GM13976 (cell line): ENCODE results near the gene SOHLH1.
"Not testable (repeated sequence)": the region's sequence is repeated elsewhere in the genome, so short reads cannot be mapped to it uniquely, and the experiment has no call there.

Experiments used
- DNase-seq: peaks from one replicate; pipeline ENCODE4 v3.0.0; 2012; ENCODE audit warnings: low spot score
- in situ Hi-C: fragments of 300-500 bp; cut with MboI; formaldehyde crosslinking; loops from one replicate; pipeline ENCODE4 v1.12.0; 2022; ENCODE audit warnings: low sequenced_read_pairs, mixed read lengths, inconsistent platforms; ENCODE audit not compliant: unreplicated experiment
- TF ChIP-seq, protein P1 (sequence below): IDR thresholded peaks from 2 replicates; pipeline ENCODE4 v1.5.1; 2012; ENCODE audit warnings: borderline replicate concordance, mild to moderate bottlenecking; ENCODE audit not compliant: insufficient read depth; ENCODE audit errors: extremely low read depth, missing control alignments, control extremely low read depth

SOHLH1 gene

DNA sequence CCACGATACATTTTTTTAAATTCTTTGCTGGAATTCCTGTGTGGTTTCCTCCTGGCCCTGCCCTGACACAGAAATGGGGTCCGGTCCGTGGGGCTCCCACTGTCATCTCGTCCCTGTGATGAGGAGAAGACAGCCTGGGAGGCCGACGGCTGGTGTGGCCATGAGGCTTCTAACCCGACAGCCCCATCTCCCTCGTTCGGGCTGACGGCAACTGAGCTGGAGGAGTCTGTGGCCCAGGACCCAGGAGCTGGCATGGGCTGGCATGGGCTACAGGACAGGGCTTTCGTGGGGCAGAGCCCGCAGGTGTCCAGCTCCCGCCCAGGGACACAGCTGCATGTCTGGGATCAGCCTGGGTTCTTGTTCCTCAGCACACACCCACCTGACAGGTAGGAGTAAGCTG lies 22.4 kb downstream of the SOHLH1 start:
- no peak for DNase-seq
- in situ Hi-C loops: no loop called here
- TF ChIP-seq, protein P1, sequence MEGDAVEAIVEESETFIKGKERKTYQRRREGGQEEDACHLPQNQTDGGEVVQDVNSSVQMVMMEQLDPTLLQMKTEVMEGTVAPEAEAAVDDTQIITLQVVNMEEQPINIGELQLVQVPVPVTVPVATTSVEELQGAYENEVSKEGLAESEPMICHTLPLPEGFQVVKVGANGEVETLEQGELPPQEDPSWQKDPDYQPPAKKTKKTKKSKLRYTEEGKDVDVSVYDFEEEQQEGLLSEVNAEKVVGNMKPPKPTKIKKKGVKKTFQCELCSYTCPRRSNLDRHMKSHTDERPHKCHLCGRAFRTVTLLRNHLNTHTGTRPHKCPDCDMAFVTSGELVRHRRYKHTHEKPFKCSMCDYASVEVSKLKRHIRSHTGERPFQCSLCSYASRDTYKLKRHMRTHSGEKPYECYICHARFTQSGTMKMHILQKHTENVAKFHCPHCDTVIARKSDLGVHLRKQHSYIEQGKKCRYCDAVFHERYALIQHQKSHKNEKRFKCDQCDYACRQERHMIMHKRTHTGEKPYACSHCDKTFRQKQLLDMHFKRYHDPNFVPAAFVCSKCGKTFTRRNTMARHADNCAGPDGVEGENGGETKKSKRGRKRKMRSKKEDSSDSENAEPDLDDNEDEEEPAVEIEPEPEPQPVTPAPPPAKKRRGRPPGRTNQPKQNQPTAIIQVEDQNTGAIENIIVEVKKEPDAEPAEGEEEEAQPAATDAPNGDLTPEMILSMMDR: no peak

DNA sequence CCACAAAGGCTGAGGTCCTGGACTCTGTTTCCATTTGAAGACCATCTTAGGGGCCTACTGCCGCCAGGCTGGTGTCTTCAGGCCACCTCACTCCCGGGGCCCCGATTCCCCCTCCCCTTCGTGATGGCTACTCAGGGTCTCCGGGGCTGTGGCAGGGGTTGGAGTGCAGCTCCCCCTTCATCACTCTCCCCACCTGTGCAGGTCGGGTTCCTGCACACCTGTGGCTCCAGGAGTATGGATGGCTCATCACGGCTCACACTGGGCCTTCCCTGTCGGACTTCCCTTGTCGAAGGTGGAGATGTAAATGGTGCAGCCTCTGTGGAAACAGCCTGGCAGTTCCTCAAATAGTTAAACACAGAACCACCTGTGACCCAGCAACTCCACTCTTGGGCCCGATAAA lies 24.3 kb downstream of the SOHLH1 start:
- TF ChIP-seq, protein P1: no peak
- no peak for DNase-seq
- in situ Hi-C loops: no loop called here

DNA sequence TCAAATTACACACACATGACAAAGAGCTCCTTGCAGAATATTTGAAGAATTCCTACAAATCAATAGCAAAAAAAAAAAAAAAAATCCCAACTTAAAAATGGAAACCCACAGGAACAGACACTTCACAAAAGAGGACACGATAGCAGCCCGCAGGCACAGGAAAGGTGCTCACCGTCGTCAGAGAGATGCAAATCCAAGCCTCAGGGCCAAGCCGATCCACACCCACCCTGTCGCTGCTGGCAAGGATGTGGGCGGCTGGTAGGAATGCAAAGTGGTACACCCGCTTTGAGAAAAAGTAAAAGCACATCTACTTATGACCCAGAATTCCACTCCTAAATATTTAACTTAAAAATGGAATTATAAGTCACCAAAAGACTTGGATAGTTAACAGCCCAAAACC lies 25.3 kb downstream of the SOHLH1 start:
- in situ Hi-C loops: no loop called here

DNA sequence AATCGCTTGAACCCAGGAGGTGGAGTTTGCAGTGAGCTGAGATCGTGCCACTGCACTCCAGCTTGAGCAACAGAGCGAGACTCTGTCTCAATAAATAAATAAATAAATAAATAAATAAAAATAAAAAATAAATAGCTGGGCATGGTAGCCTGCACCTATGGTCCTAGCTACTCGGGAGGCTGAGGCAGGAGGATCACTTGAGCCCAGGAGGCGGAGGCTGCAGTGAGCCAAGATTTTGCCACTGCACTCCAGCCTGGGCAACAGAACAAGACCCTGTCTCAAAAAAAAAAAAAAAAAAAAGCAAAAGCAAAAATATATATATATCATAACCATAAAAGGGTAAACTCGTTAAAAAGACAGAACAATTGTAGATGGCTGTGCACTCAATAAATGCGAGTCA lies 26.5 kb downstream of the SOHLH1 start:
- DNase-seq, in situ Hi-C loops: not testable (repeated sequence)

More for the DNA sequence above, 25.3 kb downstream of the SOHLH1 start:
- TF ChIP-seq, protein P1: no peak
- no peak for DNase-seq

DNA sequence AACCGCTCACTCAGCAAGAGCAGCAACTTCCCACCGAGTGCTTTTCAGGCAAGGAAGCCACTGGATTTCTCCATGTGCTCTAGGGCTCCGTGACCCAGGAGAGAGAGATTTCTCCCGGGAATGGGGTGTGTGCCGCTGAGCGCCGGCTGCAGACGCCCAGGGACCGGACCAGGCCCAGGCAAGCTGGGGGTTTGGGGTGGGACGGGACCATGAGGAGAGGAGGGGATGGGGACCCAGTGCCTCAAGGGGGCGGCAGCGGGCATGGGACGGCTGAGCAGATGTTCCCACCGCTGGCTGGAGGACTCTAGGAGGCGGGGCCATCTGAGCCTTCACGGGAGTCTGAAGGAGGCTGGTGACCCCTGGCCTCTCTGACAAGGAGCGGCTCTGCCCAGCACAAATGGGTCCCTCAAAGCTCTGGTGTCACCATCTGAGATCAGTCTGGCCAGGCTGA lies 27.7 kb downstream of the SOHLH1 start:
- no peak for DNase-seq
- TF ChIP-seq, protein P1: no peak
- in situ Hi-C loops: no loop called here

DNA sequence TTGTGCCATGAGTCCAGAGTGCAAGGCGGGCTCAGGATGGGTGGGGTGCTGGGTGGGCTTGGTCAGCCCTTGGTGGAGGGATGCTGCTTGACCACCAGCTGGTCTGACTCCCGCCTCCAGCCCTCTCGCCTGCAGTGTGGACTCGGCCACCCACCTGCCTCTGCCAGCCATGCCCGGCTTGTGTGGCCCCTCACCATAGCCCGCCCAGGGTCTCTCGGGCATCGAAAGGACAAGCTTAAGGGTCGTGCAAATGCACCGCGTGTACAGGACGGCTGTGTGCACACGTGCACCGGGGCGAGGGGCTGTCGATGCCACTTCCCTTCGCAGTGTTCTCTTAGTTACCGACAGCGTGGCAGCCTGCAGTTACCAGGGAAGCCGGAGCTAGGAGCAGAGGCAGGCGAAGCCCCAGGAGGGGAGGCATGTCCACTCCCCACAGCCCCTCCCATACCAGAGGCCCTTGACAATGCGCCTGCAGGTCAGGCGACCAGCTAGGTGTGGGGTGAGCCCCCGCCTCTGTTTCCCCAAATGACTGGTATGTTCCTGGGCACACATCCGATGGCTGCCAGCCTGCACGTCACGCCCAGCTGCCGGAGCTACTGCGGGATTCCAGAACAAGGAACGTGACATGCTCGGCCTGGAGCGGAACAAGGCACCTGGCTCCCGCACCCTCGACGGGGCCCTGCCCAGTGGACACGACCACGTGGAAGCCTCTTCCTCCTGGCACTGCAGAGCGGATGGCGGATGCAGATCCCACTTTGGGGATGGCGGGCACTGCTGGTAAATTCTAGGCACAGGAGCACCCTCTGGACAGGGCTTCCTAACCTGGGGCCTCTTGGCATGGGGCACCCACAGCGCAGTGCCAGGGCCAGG lies 28.3 kb downstream of the SOHLH1 start:
- in situ Hi-C loops: no loop called here
- DNase-seq: no peak
- TF ChIP-seq, protein P1: no peak

DNA sequence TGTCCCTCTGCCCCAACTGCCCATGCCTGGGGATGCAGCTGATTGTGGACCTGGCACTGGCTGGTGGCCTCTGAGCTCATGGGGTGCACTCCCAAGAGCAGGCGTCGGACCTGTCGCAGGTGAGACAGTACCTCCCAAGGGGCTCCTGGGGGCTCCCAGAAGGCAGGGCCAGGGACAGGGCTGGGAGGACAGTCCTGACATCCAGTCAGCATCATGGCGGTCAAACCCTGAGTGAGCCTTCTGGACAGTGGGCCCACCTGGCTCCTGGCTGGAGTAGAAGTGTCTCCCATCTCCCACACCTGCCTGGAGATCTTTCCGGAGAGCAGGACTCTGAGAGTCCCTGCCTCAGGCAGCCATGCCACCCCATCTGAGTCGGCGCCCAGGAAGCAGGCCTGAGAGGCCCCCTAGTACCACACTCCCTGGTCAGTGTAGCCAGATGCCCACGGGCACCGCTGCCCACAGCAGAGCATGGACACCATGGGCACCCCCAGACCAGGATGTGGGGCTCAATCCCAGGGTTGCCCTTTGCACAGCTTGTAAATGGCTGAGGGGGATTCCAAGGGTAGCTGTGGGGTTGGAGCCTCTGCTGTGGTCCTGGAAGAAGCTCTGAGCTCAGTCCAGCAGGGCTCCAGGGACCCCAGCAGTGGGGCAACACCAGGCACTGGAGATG lies 29.5 kb downstream of the SOHLH1 start:
- no peak for DNase-seq
- in situ Hi-C loops: no loop called here
- TF ChIP-seq, protein P1: no peak

DNA sequence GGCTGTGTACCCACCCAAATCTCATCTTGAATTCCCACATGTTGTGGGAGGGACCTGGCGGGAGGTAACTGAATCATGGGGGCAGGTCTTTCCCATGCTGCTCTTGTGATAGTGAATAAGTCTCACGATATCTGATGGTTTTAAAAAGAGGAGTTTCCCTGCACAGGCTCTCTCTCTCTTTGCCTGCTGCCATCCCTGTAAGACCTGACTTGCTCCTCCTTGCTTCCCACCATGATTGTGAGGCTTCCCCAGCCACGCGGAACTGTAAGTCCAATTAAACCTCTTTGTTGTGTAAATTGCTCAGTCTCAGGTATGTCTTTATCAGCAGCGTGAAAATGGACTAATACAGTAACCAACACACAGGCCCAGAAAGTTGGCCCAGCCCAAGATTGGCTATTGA lies 30.3 kb downstream of the SOHLH1 start:
- in situ Hi-C loops, DNase-seq: not testable (repeated sequence)
